GM18511 (cell line): ENCODE results near the gene RTP5.
"Not testable (repeated sequence)": the region's sequence is repeated elsewhere in the genome, so short reads cannot be mapped to it uniquely, and the experiment has no call there.

Experiments used
- ATAC-seq: cut with Tn5 transposase; IDR thresholded peaks from one replicate; pipeline ENCODE4 v1.9.1; 2021; ENCODE audit warnings: mild to moderate bottlenecking, moderate library complexity; ENCODE audit not compliant: unreplicated experiment

RTP5 gene

GRCh38 chr2:241869087-241869961, at the start of gene RTP5:
RTP5 (plus strand) TSS chr2:241869729; CDS start chr2:241869757, 28 bp downstream.
- ATAC-seq = no peak

- not testable (repeated sequence) for ATAC-seq
Measured at GRCh38 chr2:241819947-241820624, 49.4 kb upstream of the RTP5 start.

- ATAC-seq = no peak
Measured at GRCh38 chr2:241820625-241821384, 48.7 kb upstream of the RTP5 start.

GRCh38 chr2:241821460-241822263, 47.9 kb upstream of the RTP5 start:
- ATAC-seq = no peak

DNA sequence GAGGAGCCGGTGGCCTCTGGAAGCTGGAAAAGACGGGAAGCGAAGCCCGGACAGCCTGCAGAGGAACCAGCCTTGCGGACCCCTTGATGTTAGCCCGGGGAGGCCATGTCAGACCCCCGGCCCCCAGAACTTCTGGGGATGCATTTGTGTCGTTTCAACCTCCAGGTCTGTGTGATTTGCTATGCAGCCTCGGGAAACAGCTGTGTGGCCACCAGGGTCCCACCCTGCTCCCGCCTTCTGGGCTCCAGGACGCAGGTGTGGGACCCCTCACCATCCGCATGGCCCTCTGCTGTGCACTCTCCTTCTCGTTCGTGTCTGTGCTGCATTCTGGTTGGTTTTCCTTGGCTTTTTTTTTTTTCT, 47.3 kb upstream of the RTP5 start:
- ATAC-seq = no peak

DNA sequence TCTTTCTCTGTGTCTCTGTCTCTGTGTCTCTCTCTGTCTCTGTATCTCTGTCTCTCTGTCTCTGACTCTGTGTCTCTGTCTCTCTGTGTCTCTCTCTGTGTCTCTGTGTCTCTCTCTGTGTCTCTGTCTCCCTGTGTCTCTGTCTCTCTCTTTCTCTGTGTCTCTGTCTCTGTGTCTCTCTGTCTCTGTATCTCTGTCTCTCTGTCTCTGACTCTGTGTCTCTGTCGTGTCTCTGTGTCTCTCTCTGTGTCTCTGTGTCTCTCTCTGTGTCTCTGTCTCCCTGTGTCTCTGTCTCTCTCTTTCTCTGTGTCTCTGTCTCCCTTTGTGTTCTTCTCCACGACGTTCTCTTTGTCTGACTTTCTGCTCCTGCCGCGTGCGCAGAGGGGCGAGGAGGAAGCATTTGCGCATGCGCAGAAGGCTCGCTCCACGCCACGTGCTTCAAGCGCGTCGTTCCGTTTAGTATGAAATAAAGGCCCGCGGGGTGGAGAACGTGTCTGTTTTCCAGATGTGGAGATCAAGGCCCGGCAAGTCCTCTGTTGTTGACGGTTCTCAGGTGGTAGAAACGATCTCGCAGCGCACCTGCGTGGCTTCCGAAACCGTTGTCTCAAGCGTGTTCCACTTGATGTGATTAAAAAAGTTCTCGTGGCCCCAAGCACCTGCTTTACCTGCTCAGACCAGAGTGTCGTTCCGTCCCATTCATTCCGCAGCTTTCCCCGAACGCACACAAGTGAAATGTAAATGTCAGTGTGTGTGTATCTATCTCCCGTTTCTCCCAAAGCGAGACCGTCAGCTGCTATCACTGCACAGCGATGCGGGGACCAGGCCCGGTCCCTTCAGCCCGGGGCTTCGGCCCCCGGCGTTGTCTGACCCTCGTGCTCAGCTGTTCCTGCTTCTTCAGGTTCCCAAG, 45.7 kb upstream of the RTP5 start:
- ATAC-seq = not testable (repeated sequence)

GRCh38 chr2:241827394-241827793, 42.1 kb upstream of the RTP5 start:
- no peak for ATAC-seq

- ATAC-seq = no peak
Measured at GRCh38 chr2:241833101-241833663, 36.3 kb upstream of the RTP5 start.

DNA sequence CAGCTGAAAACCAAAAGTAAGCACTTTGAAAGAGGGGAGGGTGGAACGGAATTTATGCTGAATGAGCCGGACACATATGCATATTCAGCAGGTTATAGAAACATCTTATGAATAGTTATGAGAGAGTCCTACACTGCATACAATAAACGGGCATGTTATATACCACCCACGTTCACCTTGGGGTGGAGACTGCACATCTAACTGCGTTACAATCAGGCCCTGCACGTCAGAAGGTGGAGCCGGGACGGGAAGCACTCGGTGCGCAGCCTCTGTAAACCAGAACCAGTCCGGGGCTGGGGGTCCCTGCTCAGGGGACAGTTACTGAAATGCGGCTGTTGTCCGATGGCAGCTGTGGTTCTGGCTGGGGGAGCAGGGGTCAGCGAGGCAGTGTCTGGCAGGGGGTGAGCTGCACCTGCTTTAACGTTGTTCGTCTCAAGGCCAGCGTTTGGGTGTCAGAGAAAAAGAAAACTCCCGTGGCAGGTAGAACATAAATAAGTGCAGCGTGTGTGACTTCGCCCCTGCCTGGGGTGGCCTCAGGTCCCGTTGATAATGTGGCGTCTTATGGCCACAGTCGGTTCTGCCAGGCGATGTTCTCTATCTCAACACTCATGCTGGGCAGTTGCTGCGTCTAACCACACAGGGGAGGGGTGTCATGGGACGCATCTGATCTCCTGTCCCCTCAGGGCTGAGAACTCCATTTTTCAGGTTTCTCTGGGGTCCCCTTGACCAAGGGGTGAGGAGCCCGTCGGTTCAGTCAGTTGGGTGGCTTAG, 35.6 kb upstream of the RTP5 start:
- ATAC-seq = not testable (repeated sequence)

DNA sequence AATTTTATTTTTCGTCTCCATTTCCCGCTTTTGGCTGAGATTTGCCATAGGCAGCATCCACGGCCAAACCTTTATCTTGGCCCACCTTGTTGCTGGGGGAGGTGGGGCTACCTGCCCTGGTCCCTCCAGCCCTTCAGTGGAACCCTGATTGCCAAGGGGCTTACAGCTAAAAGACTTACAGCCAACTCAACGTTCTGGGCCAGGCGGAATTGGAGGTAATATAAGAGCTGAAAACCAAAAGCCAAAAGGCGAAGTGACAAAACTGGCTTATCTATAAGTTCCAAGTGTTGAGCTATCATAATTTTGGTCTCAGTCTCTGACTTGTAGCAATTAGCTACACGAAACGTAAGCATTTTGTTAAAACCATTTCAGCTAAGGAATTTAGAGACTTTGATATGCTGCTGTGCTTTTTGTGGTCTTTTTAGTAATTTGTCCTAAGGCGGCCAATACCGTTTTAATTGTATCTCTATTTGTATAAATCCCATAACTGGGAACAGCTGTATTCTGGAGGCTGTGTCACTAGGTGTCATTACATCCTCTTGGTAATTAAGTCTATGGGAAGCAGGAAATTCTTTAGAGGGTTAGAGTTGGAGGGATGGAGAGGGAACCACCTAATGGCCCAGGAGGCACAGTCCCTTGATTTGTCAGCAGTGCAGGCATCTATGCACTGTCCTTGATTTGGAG, 34.9 kb upstream of the RTP5 start:
- ATAC-seq = no peak

DNA sequence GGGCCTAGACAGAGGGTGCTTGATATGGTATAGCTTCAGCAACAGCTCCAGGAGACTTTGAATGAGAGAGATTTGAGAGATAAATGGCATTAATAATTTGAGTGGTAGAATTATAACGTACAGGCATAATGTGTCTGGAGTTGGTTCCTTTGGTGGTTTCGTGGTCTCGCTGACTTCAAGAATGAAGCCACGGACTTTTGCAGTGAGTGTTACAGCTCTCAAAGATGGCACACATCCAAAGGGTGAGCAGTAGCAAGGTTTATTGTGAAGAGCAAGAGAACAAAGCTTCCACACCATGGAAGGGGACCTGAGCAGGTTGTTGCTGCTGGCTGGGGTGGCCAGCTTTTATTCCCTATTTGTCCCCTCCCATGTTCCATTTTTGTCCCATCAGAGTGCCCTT, 33.9 kb upstream of the RTP5 start:
- no peak for ATAC-seq

DNA sequence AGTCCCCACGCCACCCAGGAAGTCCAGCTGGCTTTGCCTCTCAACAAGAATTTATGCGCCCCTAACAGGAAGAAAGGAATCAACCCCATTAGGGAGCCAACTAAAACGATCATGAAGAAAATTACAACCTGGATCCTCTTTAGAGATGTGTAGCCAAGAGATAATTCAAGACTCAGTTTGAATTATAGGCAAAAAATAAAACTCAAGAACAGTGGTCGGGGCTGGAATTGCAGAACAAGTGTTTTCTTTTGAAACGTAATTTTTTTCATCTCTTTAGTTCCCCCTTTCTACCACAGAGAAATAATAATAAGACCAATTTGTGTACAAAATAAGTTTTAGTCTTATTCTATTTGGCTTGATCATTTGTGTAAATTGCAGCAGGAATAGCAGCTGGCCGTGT, 33.2 kb upstream of the RTP5 start:
- no peak for ATAC-seq

DNA sequence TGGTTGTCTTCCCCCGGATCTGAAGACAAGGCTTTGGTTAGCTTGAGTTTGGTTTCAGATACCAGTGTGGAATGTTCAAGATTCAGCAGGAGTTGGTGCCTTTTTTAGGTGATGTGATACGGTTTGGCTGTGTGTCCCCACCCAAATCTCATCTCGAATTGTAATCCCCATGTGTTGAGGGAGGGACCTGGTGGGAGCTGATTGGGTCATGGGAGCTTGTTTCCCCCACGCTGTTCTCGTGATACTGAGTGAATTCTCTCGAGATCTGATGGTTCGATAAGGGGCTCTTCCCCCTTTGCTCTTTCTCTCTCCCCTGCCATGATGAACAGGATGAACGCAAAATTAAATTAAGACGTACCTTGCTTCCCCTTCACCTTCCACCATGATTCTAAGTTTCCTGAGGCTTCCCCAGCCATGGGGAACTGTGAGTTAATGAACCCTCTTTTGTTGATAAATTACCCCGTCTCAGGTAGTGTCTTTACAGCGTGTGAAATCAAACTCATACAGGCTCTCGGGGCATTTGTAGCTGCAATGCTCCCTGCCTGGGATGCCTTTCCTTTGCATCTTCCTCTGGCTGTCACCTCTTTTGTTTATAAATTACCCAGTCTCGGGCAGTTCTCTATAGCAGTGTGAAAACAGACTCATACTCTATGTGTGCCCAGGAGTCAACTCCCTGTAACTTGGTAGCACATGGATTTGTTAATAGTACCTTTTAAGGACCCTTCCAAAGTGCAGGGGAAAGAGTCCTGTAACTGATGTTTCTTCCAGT, 32.1 kb upstream of the RTP5 start:
- no peak for ATAC-seq

- no peak for ATAC-seq
Measured at GRCh38 chr2:241841181-241842066, 28.1 kb upstream of the RTP5 start.

GRCh38 chr2:241842067-241842415, 27.5 kb upstream of the RTP5 start:
- ATAC-seq = no peak

DNA sequence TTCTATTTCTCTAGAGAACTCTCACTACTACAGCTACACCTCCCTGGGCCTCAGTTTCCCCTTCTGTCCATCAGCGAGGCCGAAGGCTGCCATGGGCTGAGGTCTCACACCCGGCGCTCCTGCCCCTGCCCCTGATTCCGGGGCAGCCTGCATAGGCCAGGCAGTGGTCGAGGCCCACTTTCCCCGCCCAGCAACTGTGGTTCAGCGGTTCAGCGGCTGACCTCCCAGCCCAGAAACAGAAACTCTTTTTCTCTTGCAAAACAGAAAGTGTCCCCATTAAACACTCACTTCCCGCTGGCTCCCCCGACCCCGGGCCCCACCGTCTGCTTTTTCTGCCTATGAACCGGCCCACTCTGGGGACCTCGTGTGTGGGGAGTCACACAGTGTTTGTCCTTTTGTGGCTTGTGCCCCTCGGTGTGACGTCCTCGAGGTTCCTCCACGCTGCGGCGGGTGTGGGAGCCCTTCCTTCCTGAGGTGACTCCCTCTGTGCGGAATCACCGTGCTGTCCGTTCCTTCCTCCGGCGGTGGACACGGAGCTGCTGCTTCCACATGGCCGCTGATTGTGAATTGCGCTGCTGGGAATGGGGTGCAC, 26.8 kb upstream of the RTP5 start:
- ATAC-seq = peak; percentile 54
